ENCODE results near the gene MBOAT1.
"Not testable (repeated sequence)": the region's sequence is repeated elsewhere in the genome, so short reads cannot be mapped to it uniquely, and the experiment has no call there.

MBOAT1 gene

GRCh38 chr6:20212392-20213111 is at the start of gene MBOAT1:
Gene MBOAT1, minus strand, starts transcription at chr6:20212469. Its CDS starts 235 bp downstream, at chr6:20212234.
- DNase-seq, result no peak

- DNase-seq, result no peak
Measured at GRCh38 chr6:20261685-20262084, 49.4 kb upstream of the MBOAT1 start.

GRCh38 chr6:20260360-20260759 is 48.1 kb upstream of the MBOAT1 start:
- DNase-seq, result no peak

GRCh38 chr6:20259316-20260049 is 47.2 kb upstream of the MBOAT1 start:
- no peak for DNase-seq

GRCh38 chr6:20255428-20255827 is 43.2 kb upstream of the MBOAT1 start:
- DNase-seq, result no peak

- DNase-seq, result no peak
Measured at GRCh38 chr6:20254295-20254694, 42.0 kb upstream of the MBOAT1 start.

GRCh38 chr6:20253021-20253420 is 40.8 kb upstream of the MBOAT1 start:
- no peak for DNase-seq

- DNase-seq, result no peak
Measured at GRCh38 chr6:20252311-20252710, 40.0 kb upstream of the MBOAT1 start.

- no peak for DNase-seq
Measured at GRCh38 chr6:20251525-20251924, 39.3 kb upstream of the MBOAT1 start.

- no peak for DNase-seq
Measured at GRCh38 chr6:20246125-20246524, 33.9 kb upstream of the MBOAT1 start.

GRCh38 chr6:20244807-20245681 is 32.8 kb upstream of the MBOAT1 start:
- DNase-seq, result not testable (repeated sequence)

- no peak for DNase-seq
Measured at GRCh38 chr6:20243288-20243687, 31.0 kb upstream of the MBOAT1 start.

- DNase-seq, result no peak
Measured at GRCh38 chr6:20242397-20242796, 30.1 kb upstream of the MBOAT1 start.

- DNase-seq, result no peak
Measured at GRCh38 chr6:20241102-20241501, 28.8 kb upstream of the MBOAT1 start.

GRCh38 chr6:20238688-20239587 is 26.7 kb upstream of the MBOAT1 start:
- DNase-seq, result no peak

GRCh38 chr6:20237677-20238460 is 25.6 kb upstream of the MBOAT1 start:
- DNase-seq, result no peak

- DNase-seq, result no peak
Measured at GRCh38 chr6:20236909-20237600, 24.8 kb upstream of the MBOAT1 start.

- no peak for DNase-seq
Measured at GRCh38 chr6:20236344-20236743, 24.1 kb upstream of the MBOAT1 start.

GRCh38 chr6:20235041-20235440 is 22.8 kb upstream of the MBOAT1 start:
- DNase-seq, result no peak

GRCh38 chr6:20234136-20234535 is 21.9 kb upstream of the MBOAT1 start:
- DNase-seq, result no peak

Data from NK-92 treated with Interleukin-12 subunit alpha and Interleukin-12 subunit beta, amount 100 ng/mL, for 24 hours (cell line).